Hematopoietic multipotent progenitor cell treated with erythropoietin and hydrocortisone succinate and interleukin-3 and kit ligand, for 8 days (in vitro differentiated cells): ENCODE measurements around the gene FARSB.
A peak's percentile ranks its signal among the peaks of the same experiment; 100 is the strongest.
"Not testable (repeated sequence)": the region's sequence is repeated elsewhere in the genome, so short reads cannot be mapped to it uniquely, and the experiment has no call there.

Source experiments
- DNase-seq: peaks from one replicate; pipeline ENCODE4 v3.0.0-alpha.2; 2015

FARSB gene

GRCh38 chr2:222655787-222656525 lies at the start of gene FARSB:
Gene FARSB (minus strand): TSS chr2:222656092. CDS start chr2:222656073, 19 bp downstream.
- peak; percentile 97 for DNase-seq

- DNase-seq: no peak
Measured at GRCh38 chr2:222703886-222704285, 48.0 kb upstream of the FARSB start.

GRCh38 chr2:222703091-222703490 lies 47.2 kb upstream of the FARSB start:
- no peak for DNase-seq

GRCh38 chr2:222701721-222702131 lies 45.8 kb upstream of the FARSB start:
- DNase-seq: no peak

- no peak for DNase-seq
Measured at GRCh38 chr2:222701233-222701632, 45.3 kb upstream of the FARSB start.

GRCh38 chr2:222698276-222698675 lies 42.4 kb upstream of the FARSB start:
- DNase-seq: no peak

GRCh38 chr2:222693837-222694236 lies 37.9 kb upstream of the FARSB start:
- no peak for DNase-seq

- DNase-seq: not testable (repeated sequence)
Measured at GRCh38 chr2:222693413-222693812, 37.5 kb upstream of the FARSB start.

GRCh38 chr2:222690564-222691200 lies 34.8 kb upstream of the FARSB start:
- DNase-seq: peak; percentile 83

GRCh38 chr2:222689322-222689721 lies 33.4 kb upstream of the FARSB start:
- no peak for DNase-seq

GRCh38 chr2:222688917-222689316 lies 33.0 kb upstream of the FARSB start:
- DNase-seq: no peak

- no peak for DNase-seq
Measured at GRCh38 chr2:222686086-222686750, 30.3 kb upstream of the FARSB start.

- DNase-seq: no peak
Measured at GRCh38 chr2:222683805-222684204, 27.9 kb upstream of the FARSB start.

- DNase-seq: no peak
Measured at GRCh38 chr2:222677981-222678380, 22.1 kb upstream of the FARSB start.

- DNase-seq: no peak
Measured at GRCh38 chr2:222673883-222674282, 18.0 kb upstream of the FARSB start.

GRCh38 chr2:222673273-222673672 lies 17.4 kb upstream of the FARSB start:
- DNase-seq: no peak

GRCh38 chr2:222672068-222672401 lies 16.1 kb upstream of the FARSB start:
- no peak for DNase-seq

GRCh38 chr2:222671259-222672067 lies 15.6 kb upstream of the FARSB start, which contains the start of gene MOGAT1:
Gene MOGAT1 (plus strand): TSS chr2:222671658. CDS start chr2:222671786, 128 bp downstream.
- DNase-seq: no peak

- no peak for DNase-seq
Measured at GRCh38 chr2:222670191-222671038, 14.5 kb upstream of the FARSB start.

GRCh38 chr2:222669353-222669752 lies 13.5 kb upstream of the FARSB start:
- DNase-seq: no peak

GRCh38 chr2:222668494-222669154 lies 12.7 kb upstream of the FARSB start:
- no peak for DNase-seq

GRCh38 chr2:222663479-222663878 lies 7.6 kb upstream of the FARSB start:
- DNase-seq: no peak
